Ramos (cell line): ENCODE measurements around the gene CCDC74A.
"Not testable (repeated sequence)": the region's sequence is repeated elsewhere in the genome, so short reads cannot be mapped to it uniquely, and the experiment has no call there.

Source experiments
- in situ Hi-C: fragments of 300-500 bp; cut with MboI; formaldehyde crosslinking; loops from one replicate; pipeline ENCODE4 v1.14.3; 2022; ENCODE audit warnings: low sequenced_read_pairs; ENCODE audit not compliant: unreplicated experiment

CCDC74A gene

DNA sequence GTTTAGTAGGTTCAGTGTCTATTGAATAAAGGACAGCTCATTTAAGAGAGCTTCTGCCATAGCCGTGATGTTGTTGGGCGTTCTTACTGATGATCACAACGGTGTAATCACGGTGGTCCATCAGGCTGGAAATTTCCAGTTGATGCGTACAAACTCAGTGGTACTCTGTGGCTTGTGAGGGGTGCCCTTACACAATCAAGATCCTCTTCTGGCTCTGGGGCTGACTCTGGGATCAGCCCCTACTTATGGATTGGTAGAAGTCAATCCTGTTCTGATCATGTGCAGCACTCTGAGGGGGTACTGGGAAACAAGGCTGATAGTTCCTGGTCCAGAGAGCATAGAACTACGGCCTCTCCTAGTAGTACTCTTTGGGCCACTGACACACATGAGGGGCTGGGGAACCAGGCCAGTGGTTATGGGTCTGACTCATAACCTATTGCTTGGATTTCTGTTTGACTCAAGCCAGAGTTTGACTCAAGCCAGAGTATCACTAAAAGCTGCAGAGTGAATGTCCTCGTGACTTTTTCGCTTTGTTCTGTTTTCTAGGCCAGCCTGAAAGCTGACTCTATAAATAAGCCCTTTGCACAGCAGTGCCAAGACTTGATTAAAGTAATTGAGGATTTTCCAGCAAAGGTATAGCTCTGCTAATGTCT is 29.2 kb upstream of the CCDC74A start:
- in situ Hi-C loops: not testable (repeated sequence)

DNA sequence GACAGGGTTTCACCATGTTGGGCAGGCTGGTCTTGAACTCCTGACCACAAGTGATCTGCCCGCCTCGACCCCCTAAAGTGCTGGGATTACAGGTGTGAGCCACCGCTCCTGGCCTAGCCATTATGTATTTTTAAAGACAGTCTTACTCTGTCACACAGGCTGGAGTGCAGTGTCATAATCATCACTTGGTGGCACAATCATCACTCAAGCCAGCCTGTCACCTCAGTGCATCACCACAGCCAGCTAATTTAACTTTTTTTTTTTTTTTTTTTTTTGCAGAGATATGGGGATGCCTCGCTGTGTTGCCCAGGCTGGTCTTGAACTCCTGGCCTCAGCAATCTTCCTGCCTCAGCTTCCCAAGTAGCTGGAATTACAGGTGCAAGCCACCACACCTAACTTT is 24.1 kb upstream of the CCDC74A start:
- in situ Hi-C loops: not testable (repeated sequence)

DNA sequence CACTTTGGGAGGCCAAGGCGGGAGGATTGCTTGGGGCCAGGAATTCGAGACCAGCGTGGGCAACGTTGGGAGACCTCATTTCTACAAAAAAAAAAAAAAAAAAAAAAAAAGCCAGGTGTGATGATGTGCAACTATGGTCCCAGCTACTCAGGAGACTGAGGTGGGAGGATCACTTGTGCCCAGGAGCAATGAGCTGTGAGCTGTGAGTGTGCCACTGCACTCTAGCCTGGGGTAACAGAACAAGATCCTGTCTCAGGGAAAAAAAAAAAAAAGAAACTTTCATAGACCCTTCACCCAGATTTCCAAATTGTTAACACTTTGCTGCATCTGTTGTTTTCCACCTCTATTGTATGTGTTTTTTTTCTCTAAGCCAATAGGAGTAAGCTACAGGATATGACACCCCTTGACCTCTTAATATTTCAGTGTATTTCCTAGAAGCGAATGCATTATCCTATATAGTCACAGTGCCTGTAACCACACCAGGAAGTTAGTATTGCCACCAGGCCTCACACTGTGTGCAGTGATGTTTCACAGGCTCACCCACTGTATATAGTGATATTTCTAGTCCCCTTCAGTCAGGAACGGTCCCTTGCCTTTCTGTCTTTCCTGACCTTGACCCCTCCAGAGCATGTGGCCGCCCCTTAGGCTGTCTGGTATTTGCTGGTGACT is 23.5 kb upstream of the CCDC74A start:
- in situ Hi-C loops: not testable (repeated sequence)

DNA sequence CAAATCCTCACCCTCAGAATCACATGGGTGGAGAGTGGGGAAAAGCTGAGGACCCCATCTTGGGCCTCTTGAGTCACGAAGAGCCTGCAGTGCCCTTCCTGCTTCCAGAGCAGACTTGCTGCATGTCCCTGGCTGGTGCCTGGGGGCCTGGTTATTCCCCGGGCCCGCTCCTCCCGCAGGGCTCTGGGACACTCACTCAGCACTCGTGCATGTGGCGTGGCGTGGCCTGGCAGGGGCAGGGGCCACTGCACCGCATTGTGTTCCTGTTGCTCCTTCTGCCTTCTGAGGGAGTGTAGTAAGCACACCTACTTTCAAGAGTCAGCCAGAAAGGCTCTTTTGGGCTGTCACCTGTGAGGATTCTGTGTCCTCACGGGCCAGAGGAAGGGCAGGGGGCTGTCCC is 18.1 kb upstream of the CCDC74A start:
- in situ Hi-C loops: no loop called here

DNA sequence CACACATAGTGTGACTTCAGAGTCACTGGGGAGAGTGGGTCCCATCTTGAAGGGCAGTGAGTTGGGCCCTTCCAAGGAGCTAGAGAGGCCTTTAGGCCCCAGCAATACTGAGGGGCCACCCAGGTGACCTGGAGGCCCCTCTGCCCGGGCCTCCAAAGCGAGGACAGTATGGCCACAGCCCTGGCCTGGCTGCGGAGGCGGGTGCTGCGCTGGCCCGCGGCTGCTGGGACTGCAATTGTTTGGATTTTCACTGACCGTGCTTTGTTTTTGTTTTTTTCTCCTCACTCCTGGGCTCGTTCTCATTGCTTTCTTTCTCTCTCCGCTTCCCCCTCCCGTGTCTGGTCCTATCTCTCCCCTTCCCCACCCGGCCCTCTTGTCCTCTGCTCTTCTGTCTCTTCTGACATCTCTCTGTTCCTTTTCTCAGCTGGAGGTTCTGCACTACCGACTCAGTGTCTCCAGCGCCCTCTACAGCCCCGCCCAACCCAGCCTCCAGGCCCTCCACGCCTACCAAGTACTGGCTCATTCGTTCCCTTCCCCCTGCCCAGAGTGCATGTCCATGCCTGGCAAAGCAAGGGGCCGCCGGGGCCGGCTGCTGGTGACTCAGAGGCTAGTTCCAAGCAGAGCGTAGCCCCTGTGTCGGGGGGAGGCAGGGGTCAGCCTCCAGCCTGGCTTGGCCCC is 16.3 kb upstream of the CCDC74A start:
- in situ Hi-C loops: not testable (repeated sequence)

DNA sequence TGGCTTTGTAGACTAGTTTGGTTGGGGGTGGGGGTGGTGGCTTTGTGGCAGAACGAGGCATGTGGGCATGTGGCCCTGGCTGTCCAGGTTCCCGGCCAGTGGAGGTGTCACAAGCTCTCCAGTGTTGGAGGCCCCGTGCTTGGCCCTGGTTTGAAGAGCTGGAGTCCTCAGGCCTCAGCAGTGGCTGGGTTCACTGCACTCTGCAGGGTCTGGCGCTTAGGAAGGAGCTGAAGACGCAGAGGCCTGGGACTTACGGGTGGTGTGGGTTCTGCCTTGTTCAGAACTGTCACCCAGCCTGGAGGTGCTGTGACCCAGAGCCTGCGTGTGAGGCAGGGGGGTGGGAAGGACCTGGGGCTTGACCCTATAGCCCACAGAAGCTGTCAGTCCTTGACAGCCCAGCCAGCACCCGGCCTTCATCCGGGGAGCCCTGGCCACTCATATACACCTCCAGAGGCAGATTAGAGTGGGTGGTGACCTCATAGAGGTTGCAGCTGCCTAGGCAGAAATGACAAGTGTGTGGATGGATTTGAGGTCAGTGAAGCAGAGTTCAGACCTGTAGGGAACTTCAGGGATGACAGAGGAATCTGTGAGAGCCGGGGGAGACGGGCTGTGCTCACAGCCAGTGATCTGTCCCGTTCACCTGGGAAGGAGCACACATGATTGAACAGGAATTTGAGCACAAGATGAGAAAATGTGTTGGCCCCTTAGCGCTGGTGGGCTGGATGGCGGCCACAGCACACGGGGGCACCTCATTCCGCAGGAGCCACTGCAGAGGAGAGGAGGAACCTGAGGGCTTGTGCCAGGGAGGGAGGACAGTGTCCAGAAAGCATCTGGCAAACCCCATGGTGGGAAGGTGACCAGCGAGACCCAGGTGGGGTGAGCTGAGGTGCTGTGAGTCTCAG is 15.5 kb upstream of the CCDC74A start:
- in situ Hi-C loops: not testable (repeated sequence)

DNA sequence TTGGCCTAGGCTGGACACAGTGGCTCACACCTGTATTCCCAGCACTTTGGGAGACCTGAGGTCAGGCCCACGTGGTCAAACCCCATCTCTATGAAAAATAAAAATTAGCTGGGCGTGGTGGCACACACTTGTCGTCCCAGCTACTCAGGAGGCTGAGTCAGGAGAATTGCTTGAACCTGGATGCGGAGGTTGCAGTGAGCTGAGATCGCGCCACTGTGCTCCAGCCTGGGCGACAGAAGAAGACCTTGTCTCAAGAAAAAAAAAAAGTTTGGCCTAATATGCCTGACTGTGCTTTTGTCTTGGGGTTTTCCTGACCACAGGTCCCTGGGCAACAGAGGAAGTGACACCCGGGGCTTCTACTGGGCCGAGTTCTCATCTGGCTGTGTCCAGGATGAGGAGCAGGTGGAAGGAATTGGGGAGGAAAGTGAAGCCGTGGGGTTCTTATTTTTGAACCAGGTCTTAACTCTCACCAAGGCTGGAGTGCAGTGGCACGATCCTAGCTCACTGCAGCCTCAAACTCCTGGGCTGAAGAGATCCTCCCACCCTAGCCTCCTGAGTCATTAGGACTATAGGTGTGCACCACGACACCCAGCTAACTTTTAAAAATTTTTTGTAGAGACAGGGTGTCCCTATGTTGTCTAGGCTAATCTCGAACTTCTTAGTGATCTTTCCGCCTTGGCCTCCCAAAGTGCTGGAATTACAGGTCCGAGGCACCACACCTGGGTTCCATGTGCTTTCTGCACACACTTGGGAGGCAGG is 13.1 kb upstream of the CCDC74A start:
- in situ Hi-C loops: not testable (repeated sequence)

DNA sequence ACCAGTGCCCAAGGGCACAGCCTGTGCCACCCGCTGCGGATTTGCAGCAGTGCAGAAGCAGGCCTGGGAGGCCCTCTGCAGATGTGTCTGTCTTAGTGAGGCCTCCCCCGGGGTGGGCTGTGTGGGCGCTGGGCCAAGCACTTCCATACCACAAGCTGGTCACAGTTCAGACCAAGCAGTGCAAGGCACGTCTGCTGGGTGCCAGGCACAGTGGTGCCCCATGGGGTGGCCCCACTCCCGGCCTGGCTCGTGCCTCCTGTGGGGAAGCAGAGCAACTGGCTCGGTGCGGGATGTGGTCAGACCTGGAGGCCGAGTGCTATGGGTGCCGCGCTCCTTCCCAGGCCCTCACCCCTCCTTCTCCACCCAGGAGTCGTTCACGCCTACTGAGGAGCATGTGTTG is 12.5 kb upstream of the CCDC74A start:
- in situ Hi-C loops: not testable (repeated sequence)

DNA sequence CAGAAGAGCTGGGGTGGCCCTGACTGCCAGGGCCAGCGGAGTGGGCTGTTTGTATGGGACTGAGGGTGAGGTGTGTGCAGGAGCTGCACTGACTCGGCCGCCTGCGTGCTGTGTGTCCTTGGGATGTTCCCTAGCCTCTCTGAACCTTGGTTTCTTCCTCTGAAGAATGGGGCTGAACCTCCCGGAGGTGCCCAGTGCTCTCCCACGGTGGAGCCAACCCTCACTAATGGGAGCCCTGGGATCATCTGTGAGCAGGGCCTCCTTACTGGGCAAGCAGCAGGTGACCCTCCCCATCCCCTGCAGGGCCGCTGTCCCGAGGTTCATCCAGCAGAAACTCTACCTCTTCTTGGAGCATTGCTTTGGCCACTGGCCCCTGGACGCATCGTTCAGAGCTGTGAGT is 11.7 kb upstream of the CCDC74A start:
- in situ Hi-C loops: no loop called here

DNA sequence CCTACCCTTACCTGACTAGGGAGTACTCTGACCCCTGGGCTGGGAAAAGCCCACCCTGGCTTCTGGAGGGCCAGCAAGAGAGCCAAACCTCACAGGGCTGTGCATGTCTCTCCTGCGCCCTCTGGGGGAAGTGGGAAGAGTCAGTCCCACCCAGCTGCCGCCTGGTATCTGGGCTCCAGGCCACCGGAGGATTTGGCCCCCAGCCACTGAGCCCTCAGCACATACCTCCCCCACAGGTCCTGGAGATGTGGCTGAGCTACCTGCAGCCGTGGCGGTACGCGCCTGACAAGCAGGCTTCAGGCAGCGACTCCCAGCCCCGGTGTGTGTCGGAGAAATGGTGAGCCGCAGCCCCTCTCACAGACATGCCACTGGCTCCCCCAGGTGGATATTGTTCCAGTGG is 11.1 kb upstream of the CCDC74A start:
- in situ Hi-C loops: not testable (repeated sequence)

DNA sequence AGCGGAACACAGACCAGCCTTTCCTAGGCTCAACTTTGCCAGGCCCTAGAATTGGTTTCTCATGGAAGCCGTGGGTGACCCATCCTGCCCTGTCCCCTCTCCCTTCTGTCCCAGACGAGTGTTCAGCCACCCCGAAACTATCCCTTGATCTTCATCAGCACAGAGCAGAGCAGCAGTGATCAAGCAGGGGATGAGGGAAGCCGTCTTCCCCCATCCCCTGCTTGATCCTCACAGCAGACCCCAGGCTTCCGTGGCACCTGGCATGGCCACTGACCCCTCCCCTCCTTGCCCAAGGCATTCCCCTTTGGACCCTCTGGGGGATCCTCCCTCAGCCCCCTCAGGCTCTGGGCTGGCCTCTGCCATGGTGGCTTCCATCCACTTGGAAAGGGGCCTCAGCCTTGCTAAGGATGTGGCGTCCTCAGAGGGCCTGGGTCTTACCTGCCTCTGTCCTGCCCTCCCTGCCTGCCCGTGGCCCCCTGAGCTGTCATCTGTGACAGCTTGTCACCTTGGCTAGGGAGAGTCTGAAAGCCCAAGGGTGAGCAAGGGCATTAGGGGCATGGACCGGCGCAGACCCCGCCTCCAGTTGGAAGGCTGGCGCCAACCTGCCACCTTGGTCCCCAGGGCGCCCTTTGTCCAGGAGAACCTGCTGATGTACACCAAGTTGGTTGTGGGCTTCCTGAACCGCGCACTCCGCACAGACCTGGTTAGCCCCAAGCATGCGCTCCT is 10.4 kb upstream of the CCDC74A start:
- in situ Hi-C loops: no loop called here

DNA sequence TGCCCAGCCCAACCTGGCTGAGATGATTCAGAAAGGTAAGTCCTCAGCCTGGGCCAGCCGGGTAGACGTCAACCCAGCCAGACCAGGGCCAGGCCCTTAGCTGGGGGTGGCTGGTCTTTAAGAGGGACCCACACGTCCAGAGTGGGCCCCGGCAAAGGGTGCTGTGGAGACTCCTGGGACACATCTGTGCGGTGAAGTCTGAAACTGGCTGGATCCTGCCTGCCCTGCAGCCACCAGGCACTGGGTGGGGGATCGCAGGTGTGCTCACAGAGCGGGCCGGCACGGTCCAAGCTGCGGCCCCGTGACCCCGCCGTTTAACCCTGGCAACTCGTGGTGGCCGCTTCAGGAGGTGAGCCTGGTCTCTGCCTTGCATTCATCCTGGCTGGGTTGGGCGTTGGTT is 9.8 kb upstream of the CCDC74A start:
- in situ Hi-C loops: not testable (repeated sequence)

DNA sequence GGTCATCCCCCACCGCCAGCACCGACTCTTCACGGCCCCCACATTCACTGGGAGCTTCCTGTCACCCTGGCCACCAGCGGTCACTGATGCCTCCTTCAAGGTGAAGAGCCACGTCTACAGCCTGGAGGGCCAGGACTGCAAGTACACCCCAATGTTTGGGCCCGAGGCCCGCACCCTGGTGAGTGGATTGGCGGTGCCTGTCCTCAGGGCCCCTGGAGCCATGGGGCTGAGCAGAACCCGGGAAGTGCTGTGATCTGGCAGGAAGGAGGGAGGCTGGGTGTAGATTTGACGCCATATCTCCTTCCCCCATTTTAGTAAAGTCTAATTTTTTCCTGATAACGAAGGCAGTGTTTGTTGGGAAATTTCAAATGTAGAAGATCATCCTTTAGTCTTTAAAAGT is 9.2 kb upstream of the CCDC74A start:
- in situ Hi-C loops: not testable (repeated sequence)

DNA sequence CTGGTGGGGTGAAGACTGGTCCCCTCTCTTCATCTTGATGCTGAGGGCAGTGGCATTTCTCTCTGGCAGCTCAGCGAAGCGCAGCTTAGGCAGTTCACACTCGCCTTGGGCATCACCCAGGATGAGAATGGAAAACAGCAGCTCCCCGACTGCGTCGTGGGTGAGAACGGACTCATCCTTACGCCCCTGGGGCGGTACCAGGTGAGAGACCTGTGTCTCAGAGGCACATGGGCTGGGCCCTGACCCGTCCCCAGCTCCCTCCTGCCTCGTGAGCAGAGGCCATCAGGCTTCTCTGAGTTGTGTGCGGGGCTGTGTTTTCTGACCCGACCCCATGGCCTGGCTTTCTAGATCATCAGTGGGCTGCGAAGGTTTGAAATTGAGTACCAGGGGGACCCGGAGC is 8.2 kb upstream of the CCDC74A start:
- in situ Hi-C loops: no loop called here

DNA sequence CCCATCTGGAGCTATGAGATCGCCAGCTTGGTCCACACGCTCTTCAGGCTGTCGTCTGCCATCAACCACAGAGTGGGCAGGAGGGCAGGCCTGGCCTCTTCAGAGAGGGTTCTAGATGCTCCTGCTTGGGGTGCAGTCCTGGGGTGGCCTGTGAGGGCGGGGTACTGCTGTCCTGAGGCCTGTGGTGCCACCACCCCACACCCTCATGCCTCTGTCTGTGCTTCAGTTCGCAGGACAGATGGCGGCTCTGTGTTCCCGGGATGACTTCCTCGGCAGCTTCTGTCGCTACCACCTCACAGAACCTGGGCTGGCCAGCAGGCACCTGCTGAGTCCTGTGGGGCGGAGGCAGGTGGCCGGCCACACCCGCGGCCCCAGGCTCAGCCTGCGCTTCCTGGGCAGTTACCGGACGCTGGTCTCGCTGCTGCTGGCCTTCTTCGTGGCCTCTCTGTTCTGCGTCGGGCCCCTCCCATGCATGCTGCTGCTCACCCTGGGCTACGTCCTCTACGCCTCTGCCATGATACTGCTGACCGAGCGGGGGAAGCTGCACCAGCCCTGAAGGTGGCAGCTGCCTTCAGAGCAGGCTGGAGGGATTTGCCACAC is 7.7 kb upstream of the CCDC74A start:
- in situ Hi-C loops: not testable (repeated sequence)

DNA sequence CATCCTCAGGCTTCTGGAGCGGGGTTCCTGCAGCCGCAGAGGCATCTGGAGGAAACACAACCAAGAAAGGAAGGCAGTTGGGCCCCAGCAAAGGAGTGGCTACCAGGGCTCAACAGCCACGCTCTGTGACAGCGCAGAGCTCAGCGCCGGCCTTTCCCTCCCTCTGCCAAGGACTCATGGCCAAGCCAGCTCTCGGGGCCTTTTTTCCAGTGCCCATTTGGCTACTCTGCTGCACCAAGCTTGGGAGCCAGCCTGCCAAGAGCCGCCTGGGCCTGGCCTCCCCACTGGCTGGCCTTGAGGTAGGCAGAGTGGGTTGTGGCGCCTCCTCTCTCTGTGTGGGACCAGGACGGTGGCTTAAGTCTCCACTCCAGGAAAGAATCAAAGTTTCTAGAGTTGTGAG is 7.2 kb upstream of the CCDC74A start:
- in situ Hi-C loops: no loop called here

DNA sequence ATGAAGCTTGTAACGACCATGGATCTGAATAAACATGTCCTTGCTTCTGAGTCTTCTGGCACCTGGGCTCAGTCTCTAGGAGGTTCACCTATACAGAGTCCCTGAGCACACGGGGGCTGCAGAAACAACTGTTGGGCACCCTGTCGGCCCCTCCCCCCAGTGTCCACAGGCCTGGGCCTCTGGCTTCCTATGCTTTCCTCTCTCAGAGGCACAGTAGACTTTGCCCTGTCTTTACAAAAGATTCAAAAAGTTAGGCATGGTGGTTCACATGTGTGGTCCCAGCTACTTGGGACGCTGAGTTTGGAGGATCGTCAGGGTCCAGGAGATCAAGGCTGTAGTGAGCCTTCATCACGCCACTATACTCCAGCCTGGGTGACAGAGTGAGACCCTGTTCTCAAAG is 6.2 kb upstream of the CCDC74A start:
- in situ Hi-C loops: not testable (repeated sequence)

DNA sequence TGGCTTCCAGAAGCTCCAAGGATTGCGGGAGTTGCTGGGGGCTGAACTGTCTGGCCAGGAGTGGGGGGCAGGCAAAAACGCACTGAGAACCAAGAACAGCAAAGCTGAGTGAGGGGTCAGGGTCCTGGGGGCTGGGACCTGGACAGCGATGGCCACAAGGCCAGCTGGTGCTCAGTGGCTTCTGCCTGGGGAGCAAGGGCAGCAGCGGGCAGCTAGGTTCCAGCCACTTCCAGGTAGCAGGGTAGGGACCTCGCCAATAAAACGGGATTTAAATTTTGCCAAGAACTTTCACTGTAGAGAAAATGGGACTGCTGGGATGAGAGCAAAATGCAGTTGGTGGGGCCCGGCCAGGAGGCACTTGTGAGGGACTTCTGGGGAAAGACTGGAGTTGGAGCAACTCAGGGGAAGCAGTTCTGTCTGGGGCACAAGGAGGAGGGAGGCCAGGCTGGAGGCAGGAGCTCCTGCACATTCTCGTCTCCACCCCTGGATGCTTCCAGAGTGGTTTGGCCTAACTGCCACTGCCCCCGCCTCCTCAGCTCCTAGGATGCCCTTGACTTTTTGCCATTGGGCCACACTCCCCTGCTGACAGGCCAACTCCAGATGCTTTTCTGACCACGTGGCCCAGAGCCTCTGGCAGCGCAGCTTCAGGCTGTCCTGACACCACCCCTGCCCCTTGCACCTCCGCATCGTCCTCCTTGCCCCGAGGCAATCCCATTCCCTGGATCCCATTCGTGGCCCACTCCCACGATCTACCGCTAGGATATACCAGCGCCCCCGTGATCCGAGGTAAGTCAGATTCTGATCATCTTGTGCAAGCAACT is 5.5 kb upstream of the CCDC74A start:
- in situ Hi-C loops: no loop called here
